IMR-90 (cell line): ENCODE data around the gene ABHD12. TPM values are rescaled to one million over a fixed set of nuclear protein-coding genes. Genes with fewer than 3 reads are reported as not detected.

Experiments
- ATAC-seq: fragments of 200-7000 bp; cut with Tn5 transposase; 2 replicates; pipeline ENCODE4 v1.9.1; 2020; ENCODE audit warnings: low read depth, mild to moderate bottlenecking, moderate library complexity
- BruUV-seq: library from RNA; stranded (reverse); fragments of 400-500 nt; replicated peaks from 2 replicates; lab custom pipeline; 2021; lab: Mats Ljungman, UMichigan
- CTCF ChIA-PET: fragments of 300-600 bp; formaldehyde crosslinking; extraction: SDS; loops from one replicate; lab custom pipeline; 2021; ENCODE audit warnings: antibody characterized with exemption; lab: Yijun Ruan, JAX
- POLR2A ChIA-PET: fragments of 300-600 bp; sonication (Branson Sonifier 250); formaldehyde crosslinking; loops from one replicate; lab custom pipeline; 2022; ENCODE audit warnings: antibody characterized with exemption; ENCODE audit not compliant: unreplicated experiment; lab: Charles Lee
- DNase-seq: peaks from one replicate; pipeline ENCODE4 v3.0.0; 2013
- H2AFZ ChIP-seq: replicated peaks from 2 replicates; pipeline ENCODE3; 2013; ENCODE audit warnings: low read length, mild to moderate bottlenecking; ENCODE audit not compliant: poor library complexity
- H2AK5ac ChIP-seq: 2 replicates; pipeline ENCODE4 v1.6.1; 2013; ENCODE audit warnings: low read depth, low read length, inconsistent platforms
- H2AK9ac ChIP-seq: replicated peaks from 2 replicates; pipeline ENCODE3; 2013; ENCODE audit warnings: mild to moderate bottlenecking, low read depth, low read length, moderate library complexity; ENCODE audit not compliant: poor library complexity
- H2BK120ac ChIP-seq: 2 replicates; pipeline ENCODE4 v1.6.1; 2013; ENCODE audit warnings: low read depth, low read length, inconsistent platforms
- H2BK15ac ChIP-seq: 3 replicates; pipeline ENCODE4 v1.6.1; 2013; ENCODE audit warnings: low read depth, low read length, inconsistent platforms
- H2BK20ac ChIP-seq: 2 replicates; pipeline ENCODE4 v1.6.1; 2013; ENCODE audit warnings: low read depth, mild to moderate bottlenecking, inconsistent platforms, low read length, moderate library complexity
- H2BK5ac ChIP-seq: 2 replicates; pipeline ENCODE4 v1.6.1; 2013; ENCODE audit warnings: mild to moderate bottlenecking, low read depth, low read length, inconsistent platforms; ENCODE audit not compliant: poor library complexity, severe bottlenecking
- H3K14ac ChIP-seq: replicated peaks from 2 replicates; pipeline ENCODE4 v1.6.1; 2013; ENCODE audit warnings: low read depth, low read length, inconsistent platforms
- H3K18ac ChIP-seq: 2 replicates; pipeline ENCODE4 v1.6.1; 2013; ENCODE audit warnings: low read depth, low read length, control low read depth
- H3K23ac ChIP-seq: 2 replicates; pipeline ENCODE4 v1.6.1; 2013; ENCODE audit warnings: low read depth, low read length, inconsistent platforms
- H3K27ac ChIP-seq: 2 replicates; pipeline ENCODE4 v1.5.1; 2013; ENCODE audit warnings: mild to moderate bottlenecking, control low read depth, low read length; ENCODE audit not compliant: insufficient read depth
- H3K27me3 ChIP-seq: 2 replicates; pipeline ENCODE4 v1.6.1; 2013; ENCODE audit warnings: low read length; ENCODE audit not compliant: control insufficient read depth, insufficient read depth
- H3K36me3 ChIP-seq: 2 replicates; pipeline ENCODE4 v1.6.1; 2013; ENCODE audit warnings: low read length, mixed read lengths; ENCODE audit not compliant: control insufficient read depth, insufficient read depth
- H3K4ac ChIP-seq: 2 replicates; pipeline ENCODE4 v1.6.1; 2013; ENCODE audit warnings: low read depth, low read length, inconsistent platforms
- H3K4me1 ChIP-seq: 2 replicates; pipeline ENCODE4 v1.6.1; 2013; ENCODE audit warnings: low read length, mixed read lengths; ENCODE audit not compliant: control insufficient read depth, insufficient read depth
- H3K4me2 ChIP-seq: 2 replicates; pipeline ENCODE4 v1.6.1; 2013; ENCODE audit warnings: low read depth, mild to moderate bottlenecking, control low read depth, low read length, moderate library complexity
- H3K4me3 ChIP-seq: 2 replicates; pipeline ENCODE4 v1.5.1; 2013; ENCODE audit warnings: low read depth, mild to moderate bottlenecking, control low read depth, low read length, moderate library complexity; ENCODE audit not compliant: insufficient read depth
- H3K56ac ChIP-seq: 2 replicates; pipeline ENCODE4 v1.6.1; 2013; ENCODE audit warnings: low read length, inconsistent platforms; ENCODE audit not compliant: insufficient read depth; ENCODE audit errors: extremely low read depth
- H3K79me1 ChIP-seq, 2 experiments: 2 replicates each; pipeline ENCODE4 v1.6.1; 2013; ENCODE audit warnings: low read length in 2 of 2, inconsistent platforms in 1 of 2, low read depth in 1 of 2
- H3K9ac ChIP-seq: 2 replicates; pipeline ENCODE4 v1.6.1; 2013; ENCODE audit warnings: low read depth, low read length, control low read depth
- H3K9me1 ChIP-seq: 2 replicates; pipeline ENCODE4 v1.6.1; 2013; ENCODE audit warnings: low read length, inconsistent platforms; ENCODE audit not compliant: insufficient read depth
- H3K9me3 ChIP-seq: 2 replicates; pipeline ENCODE4 v1.6.1; 2013; ENCODE audit warnings: low read length; ENCODE audit not compliant: control insufficient read depth, insufficient read depth
- H4K20me1 ChIP-seq: 2 replicates; pipeline ENCODE4 v1.6.1; 2013; ENCODE audit warnings: low read length, inconsistent platforms; ENCODE audit not compliant: insufficient read depth
- H4K5ac ChIP-seq: 2 replicates; pipeline ENCODE4 v1.6.1; 2013; ENCODE audit warnings: mild to moderate bottlenecking, low read depth, low read length, control low read depth
- H4K8ac ChIP-seq, 2 experiments: 2 replicates each; pipeline ENCODE4 v1.6.1; 2013; ENCODE audit warnings: low read depth in 2 of 2, low read length in 2 of 2, control low read depth in 1 of 2, inconsistent platforms in 1 of 2
- H4K91ac ChIP-seq: 2 replicates; pipeline ENCODE4 v1.6.1; 2013; ENCODE audit warnings: low read depth, low read length, inconsistent platforms; ENCODE audit not compliant: insufficient read depth
- BHLHE40 ChIP-seq: fragments of 150-350 bp; IDR thresholded peaks from 2 replicates; pipeline ENCODE4 v1.6.1; 2016; ENCODE audit warnings: mild to moderate bottlenecking, low read depth, low read length
- CHD1 ChIP-seq: IDR thresholded peaks from 2 replicates; pipeline ENCODE4 v1.6.1; 2012; ENCODE audit warnings: low read depth, low read length, improper control_type of control experiment
- ELK1 ChIP-seq: fragments of 150-350 bp; IDR thresholded peaks from 2 replicates; pipeline ENCODE4 v1.6.1; 2016; ENCODE audit warnings: low read depth, mild to moderate bottlenecking, low read length, moderate library complexity, borderline replicate concordance
- NFE2L2 ChIP-seq: fragments of 150-350 bp; IDR thresholded peaks from 2 replicates; pipeline ENCODE4 v1.6.1; 2016; ENCODE audit warnings: low read depth, mild to moderate bottlenecking, low read length
- POLR2A ChIP-seq: IDR thresholded peaks from 2 replicates; pipeline ENCODE4 v1.6.1; 2012; ENCODE audit warnings: mild to moderate bottlenecking, low read depth, low read length
- RCOR1 ChIP-seq: IDR thresholded peaks from 2 replicates; pipeline ENCODE4 v1.6.1; 2012; ENCODE audit warnings: mild to moderate bottlenecking, low read length, improper control_type of control experiment; ENCODE audit not compliant: insufficient replicate concordance
- SMC3 ChIP-seq: fragments of 150-350 bp; IDR thresholded peaks from 2 replicates; pipeline ENCODE4 v1.6.1; 2016; ENCODE audit warnings: low read depth, mild to moderate bottlenecking, antibody characterized with exemption, low read length, moderate library complexity
- WGBS, 2 experiments: methylation state at CpG; one replicate each; pipeline versions ENCODE4 v1.1.5 to v1.1.7; 2013; ENCODE audit warnings: missing lambda C conversion rate in 2 of 2; ENCODE audit not compliant: insufficient read length in 1 of 2; ENCODE audit errors: extremely low coverage in 2 of 2; 5-methylcytosine and 5-hydroxymethylcytosine counted together
- dilution Hi-C: fragments of 300-500 bp; cut with HindIII; formaldehyde crosslinking; loops from one replicate; pipeline ENCODE4 v1.14.3; 2018; ENCODE audit warnings: low sequenced_read_pairs; ENCODE audit not compliant: unreplicated experiment
- in situ Hi-C: fragments of 300-500 bp; cut with MboI; formaldehyde crosslinking; loops from 3 replicates; pipeline ENCODE4 v1.14.3; 2019; ENCODE audit warnings: low sequenced_read_pairs, inconsistent platforms, mixed read lengths
- intact Hi-C: fragments of 100-400 bp; cut with micrococcal nuclease; formaldehyde crosslinking; loops from 2 replicates; pipeline ENCODE4 v1.10.0; 2022
- polyA plus RNA-seq, 3 experiments: library from polyadenylated mRNA; depleted of rRNA; stranded (reverse); fragments of >200 nt; gene quantifications; 2 replicates each; pipeline ENCODE4 v1.2.3, GENCODE V29; 2012; ENCODE audit warnings: low replicate concordance in 1 of 3
- total RNA-seq: library from RNA; depleted of rRNA; stranded (reverse); fragments of >200 nt; gene quantifications from 2 replicates; pipeline ENCODE4 v1.2.3, GENCODE V29; 2012
- TF ChIP-seq, protein P1 (sequence below): conservative IDR thresholded peaks from 2 replicates; pipeline ENCODE4 v1.5.1; 2012; ENCODE audit warnings: mild to moderate bottlenecking, low read depth, low read length, improper control_type of control experiment

The ABHD12 gene
- total and polyA plus RNA-seq, 2 of the 4 experiments (the other 2 are of a cell fraction): 80.7 to 108 TPM

- ChIA-PET CTCF (no interaction called here), POLR2A (no interaction called here)
- Histone ChIP-seq H3K36me3 (peaks cover 37% of the 10 kb centered on the region), H2AFZ (peak overlapping the region; percentile 4), H2AK5ac (no peak overlapping the region), H2BK15ac (no peak overlapping the region), H4K20me1 (peaks cover 5% of the 10 kb centered on the region; the same call in 1 of the 2 replicates), H4K5ac (no peak overlapping the region), H2BK5ac (no peak overlapping the region), H3K79me1 (peaks cover 2 to 47% of the 10 kb centered on the region in 2 experiments), H3K23ac (no peak overlapping the region), H3K4me1 (peaks cover 10% of the 10 kb centered on the region), H3K4me2 (no peak overlapping the region), H3K18ac (no peak overlapping the region), H2BK20ac (no peak overlapping the region), H2BK120ac (no peak overlapping the region), H3K9ac (no peak overlapping the region), H3K9me3 (no peaks in the 10 kb centered on the region), H3K27ac (no peak overlapping the region), H3K9me1 (peaks cover 9% of the 10 kb centered on the region), H3K4ac (no peak overlapping the region), H4K8ac (no peak overlapping the region), H4K91ac (no peak overlapping the region), H3K4me3 (no peak overlapping the region), H2AK9ac (no peak overlapping the region), H3K14ac (no peak overlapping the region), H3K27me3 (no peaks in the 10 kb centered on the region), H3K56ac (no peak overlapping the region)
- dilution Hi-C loops (no loop called here), intact Hi-C loops (no loop called here), in situ Hi-C loops (loop anchor here (25.0 kb wide), 2 partner anchors 234 to 384 kb away; partner anchors contain the start of gene ZNF337)
- ATAC-seq (no peak), DNase-seq (no peak)
- WGBS, 2 experiments: 97% methylated on average over 5 of the region's 12 CpGs; no CpG with 5 or more reads in 1 of the 2 experiments
- TF ChIP-seq RCOR1 (no peak), NFE2L2 (no peak), SMC3 (no peak), ELK1 (no peak), BHLHE40 (no peak), CHD1 (no peak), POLR2A (no peak)
- TF ChIP-seq, protein P1, sequence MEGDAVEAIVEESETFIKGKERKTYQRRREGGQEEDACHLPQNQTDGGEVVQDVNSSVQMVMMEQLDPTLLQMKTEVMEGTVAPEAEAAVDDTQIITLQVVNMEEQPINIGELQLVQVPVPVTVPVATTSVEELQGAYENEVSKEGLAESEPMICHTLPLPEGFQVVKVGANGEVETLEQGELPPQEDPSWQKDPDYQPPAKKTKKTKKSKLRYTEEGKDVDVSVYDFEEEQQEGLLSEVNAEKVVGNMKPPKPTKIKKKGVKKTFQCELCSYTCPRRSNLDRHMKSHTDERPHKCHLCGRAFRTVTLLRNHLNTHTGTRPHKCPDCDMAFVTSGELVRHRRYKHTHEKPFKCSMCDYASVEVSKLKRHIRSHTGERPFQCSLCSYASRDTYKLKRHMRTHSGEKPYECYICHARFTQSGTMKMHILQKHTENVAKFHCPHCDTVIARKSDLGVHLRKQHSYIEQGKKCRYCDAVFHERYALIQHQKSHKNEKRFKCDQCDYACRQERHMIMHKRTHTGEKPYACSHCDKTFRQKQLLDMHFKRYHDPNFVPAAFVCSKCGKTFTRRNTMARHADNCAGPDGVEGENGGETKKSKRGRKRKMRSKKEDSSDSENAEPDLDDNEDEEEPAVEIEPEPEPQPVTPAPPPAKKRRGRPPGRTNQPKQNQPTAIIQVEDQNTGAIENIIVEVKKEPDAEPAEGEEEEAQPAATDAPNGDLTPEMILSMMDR: no peak
- no TSS peak for BruUV-seq
Measured at GRCh38 chr20:25303292-25304024, 87.2 kb downstream of the ABHD12 start.
